DND-41 (cell line): Measurements from ENCODE around the gene ZFYVE1.

Experiments used
- ATAC-seq: fragments of 200-7000 bp; cut with Tn5 transposase; 3 replicates; pipeline ENCODE4 v1.9.1; 2021; ENCODE audit warnings: low read depth; ENCODE audit not compliant: insufficient read depth
- DNase-seq: peaks from one replicate; pipeline ENCODE4 v3.0.0-alpha.2; 2020
- H2AFZ ChIP-seq: 2 replicates; pipeline ENCODE4 v1.6.0; 2012; ENCODE audit warnings: low read depth, low read length
- H3K27ac ChIP-seq: 2 replicates; pipeline ENCODE4 v1.5.1; 2012; ENCODE audit warnings: low read length, inconsistent platforms
- H3K27me3 ChIP-seq: fragments of 200-600 bp; sonication (generic); 2 replicates; pipeline ENCODE4 v1.6.0; 2012; ENCODE audit warnings: low read length, mild to moderate bottlenecking, inconsistent platforms; ENCODE audit not compliant: insufficient read depth, poor library complexity
- H3K36me3 ChIP-seq: 2 replicates; pipeline ENCODE4 v1.5.1; 2012; ENCODE audit warnings: low read length, inconsistent platforms; ENCODE audit not compliant: insufficient read depth
- H3K4me1 ChIP-seq: 2 replicates; pipeline ENCODE4 v1.5.1; 2012; ENCODE audit warnings: mild to moderate bottlenecking, low read length; ENCODE audit not compliant: insufficient read depth
- H3K4me2 ChIP-seq: 2 replicates; pipeline ENCODE4 v1.6.0; 2012; ENCODE audit warnings: mild to moderate bottlenecking, moderate library complexity, low read length, inconsistent platforms; ENCODE audit not compliant: insufficient read depth
- H3K4me3 ChIP-seq, 2 experiments: fragments of 200-600 bp in 1 of 2; shearing (Covaris generic) in 1 of 2; 2 replicates each; pipeline ENCODE4 v1.5.1; 2012 to 2016; ENCODE audit warnings: inconsistent platforms in 2 of 2, low read length in 2 of 2, mild to moderate bottlenecking in 2 of 2, low read depth in 1 of 2, moderate library complexity in 1 of 2
- H3K79me2 ChIP-seq: 2 replicates; pipeline ENCODE4 v1.6.0; 2012; ENCODE audit warnings: low read length, inconsistent platforms; ENCODE audit not compliant: insufficient read depth
- H3K9ac ChIP-seq: 2 replicates; pipeline ENCODE4 v1.6.0; 2012; ENCODE audit warnings: low read depth, mild to moderate bottlenecking, inconsistent platforms, low read length, moderate library complexity
- H3K9me3 ChIP-seq: 2 replicates; pipeline ENCODE4 v1.5.1; 2012; ENCODE audit warnings: low read length, moderate library complexity, mild to moderate bottlenecking, inconsistent platforms; ENCODE audit not compliant: insufficient read depth, severe bottlenecking
- H4K20me1 ChIP-seq: 2 replicates; pipeline ENCODE4 v1.6.0; 2012; ENCODE audit warnings: low read length; ENCODE audit not compliant: insufficient read depth
- CTCF ChIP-seq: IDR thresholded peaks from 2 replicates; pipeline ENCODE4 v1.5.1; 2012; ENCODE audit warnings: borderline replicate concordance, low read length, moderate library complexity, mild to moderate bottlenecking; ENCODE audit not compliant: poor library complexity, severe bottlenecking; ENCODE audit errors: extremely low read depth
- EZH2 ChIP-seq: IDR thresholded peaks from 3 replicates; pipeline ENCODE4 v1.6.1; 2012; ENCODE audit warnings: borderline replicate concordance, low read depth, mild to moderate bottlenecking, moderate library complexity, low read length, inconsistent platforms; ENCODE audit not compliant: severe bottlenecking

Gene ZFYVE1

GRCh38 chr14:72999316-72999715 is 27.6 kb downstream of the ZFYVE1 start:
- H3K79me2 ChIP-seq = peaks cover 18% of the 10 kb centered on the region
- no peak overlapping the region for H3K4me2 ChIP-seq
- no peak for ATAC-seq
- no peak for TF ChIP-seq EZH2
- TF ChIP-seq CTCF = no peak
- H3K4me1 ChIP-seq = no peaks in the 10 kb centered on the region
- no peak overlapping the region for H3K9ac ChIP-seq
- no peak overlapping the region for H3K27ac ChIP-seq
- peaks cover 56% of the 10 kb centered on the region for H3K36me3 ChIP-seq
- peaks cover 5% of the 10 kb centered on the region; the same call in 1 of the 2 replicates for H4K20me1 ChIP-seq
- no peak overlapping the region for H3K4me3 ChIP-seq
- H2AFZ ChIP-seq = no peak overlapping the region
- H3K9me3 ChIP-seq = no peaks in the 10 kb centered on the region
- no peaks in the 10 kb centered on the region for H3K27me3 ChIP-seq
- no peak for DNase-seq

- Histone ChIP-seq H3K4me2 (no peak overlapping the region), H2AFZ (no peak overlapping the region), H3K27me3 (no peaks in the 10 kb centered on the region), H3K4me1 (no peaks in the 10 kb centered on the region), H4K20me1 (no peaks in the 10 kb centered on the region; the same call in 1 of the 2 replicates), H3K27ac (no peak overlapping the region), H3K9ac (no peak overlapping the region), H3K4me3 (no peak overlapping the region), H3K79me2 (0 out of 2 replicates have a peak, but pooled peaks cover 9% of the 10 kb centered on the region), H3K36me3 (peaks cover 51% of the 10 kb centered on the region), H3K9me3 (no peaks in the 10 kb centered on the region)
- DNase-seq (no peak), ATAC-seq (no peak)
- TF ChIP-seq EZH2 (no peak), CTCF (no peak)
Measured at GRCh38 chr14:72998252-72998903, 28.5 kb downstream of the ZFYVE1 start.

GRCh38 chr14:72996916-72997315 is 30.0 kb downstream of the ZFYVE1 start:
- no peak overlapping the region for H3K27ac ChIP-seq
- no peak overlapping the region for H2AFZ ChIP-seq
- ATAC-seq = no peak

More at GRCh38 chr14:72996916-72997315, 30.0 kb downstream of the ZFYVE1 start:
- Histone ChIP-seq H3K4me2 (no peak overlapping the region), H3K27me3 (no peaks in the 10 kb centered on the region), H3K4me1 (no peaks in the 10 kb centered on the region), H4K20me1 (no peaks in the 10 kb centered on the region; the same call in 1 of the 2 replicates), H3K4me3 (no peak overlapping the region), H3K36me3 (peaks cover 64% of the 10 kb centered on the region), H3K9me3 (no peaks in the 10 kb centered on the region), H3K79me2 (0 out of 2 replicates have a peak, but pooled peaks cover 7% of the 10 kb centered on the region), H3K9ac (no peak overlapping the region)
- no peak for DNase-seq
- TF ChIP-seq CTCF (no peak), EZH2 (no peak)
